H1 (cell line): ENCODE measurements around the gene PRMT3. TPM values are rescaled to one million over a fixed set of nuclear protein-coding genes. Genes with fewer than 3 reads are reported as not detected.

Source experiments
- CTCF ChIA-PET: fragments of 300-600 bp; sonication (Branson Sonifier 250); formaldehyde crosslinking; loops from one replicate; lab custom pipeline; 2021; ENCODE audit not compliant: partially characterized antibody; lab: Charles Lee
- POLR2A ChIA-PET: fragments of 300-600 bp; sonication (Branson Sonifier 250); formaldehyde crosslinking; loops from one replicate; lab custom pipeline; 2021; ENCODE audit warnings: inconsistent platforms; ENCODE audit not compliant: partially characterized antibody; lab: Charles Lee
- DNase-seq, 2 experiments: peaks; one replicate each; pipeline versions ENCODE4 v3.0.0 to v3.0.0-alpha.2; 2010 to 2022; ENCODE audit warnings: low spot score in 2 of 2, low read depth in 1 of 2, mixed read lengths in 1 of 2
- FAIRE-seq: peaks from 2 replicates; lab custom pipeline; 2011; peaks lifted over from hg19 to GRCh38; lab: Jason Lieb, UNC
- H2AFZ ChIP-seq: 2 replicates; pipeline ENCODE4 v1.8.1; 2012; ENCODE audit warnings: low read length, inconsistent platforms
- H2AK5ac ChIP-seq: 2 replicates; pipeline ENCODE4 v1.6.1; 2013; ENCODE audit warnings: low read depth, low read length
- H2BK120ac ChIP-seq: replicated peaks from 2 replicates; pipeline ENCODE3; 2013; ENCODE audit warnings: low read depth, low read length, inconsistent platforms
- H2BK12ac ChIP-seq: 2 replicates; pipeline ENCODE4 v1.6.1; 2013; ENCODE audit warnings: low read depth, low read length
- H2BK15ac ChIP-seq: 2 replicates; pipeline ENCODE4 v1.6.1; 2013; ENCODE audit warnings: low read length
- H2BK20ac ChIP-seq: 2 replicates; pipeline ENCODE4 v1.6.1; 2013; ENCODE audit warnings: low read length
- H2BK5ac ChIP-seq: 2 replicates; pipeline ENCODE4 v1.6.1; 2013; ENCODE audit warnings: low read depth, low read length
- H3K14ac ChIP-seq: 2 replicates; pipeline ENCODE4 v1.6.1; 2013; ENCODE audit warnings: inconsistent platforms; ENCODE audit not compliant: insufficient read length
- H3K18ac ChIP-seq: 2 replicates; pipeline ENCODE4 v1.6.1; 2013; ENCODE audit warnings: low read length; ENCODE audit errors: extremely low read depth
- H3K23ac ChIP-seq: 2 replicates; pipeline ENCODE4 v1.6.1; 2013; ENCODE audit warnings: inconsistent platforms; ENCODE audit not compliant: insufficient read length
- H3K23me2 ChIP-seq: 2 replicates; pipeline ENCODE4 v1.6.1; 2013; ENCODE audit warnings: low read depth, low read length
- H3K27ac ChIP-seq: 2 replicates; pipeline ENCODE4 v1.6.1; 2011; ENCODE audit warnings: low read depth, low read length, inconsistent platforms
- H3K27me3 ChIP-seq, 4 experiments: replicated peaks in 1 of 4; 1 replicate in 1 of 4; 2 replicates in 3 of 4; pipeline versions ENCODE4 v1.6.1 to v1.8.1; 2011 to 2013; ENCODE audit warnings: low read length in 3 of 4, mild to moderate bottlenecking in 3 of 4, inconsistent platforms in 2 of 4, mixed read lengths in 2 of 4, moderate library complexity in 1 of 4; ENCODE audit not compliant: control insufficient read depth in 3 of 4, insufficient read depth in 3 of 4; ENCODE audit errors: extremely low read depth in 1 of 4
- H3K36me3 ChIP-seq, 4 experiments: 2 replicates each; pipeline versions ENCODE4 v1.6.1 to v1.8.1; 2011 to 2013; ENCODE audit warnings: mild to moderate bottlenecking in 4 of 4, low read length in 3 of 4, moderate library complexity in 2 of 4, control low read depth in 1 of 4, inconsistent platforms in 1 of 4; ENCODE audit not compliant: insufficient read depth in 4 of 4, control insufficient read depth in 2 of 4
- H3K4ac ChIP-seq: replicated peaks from 2 replicates; pipeline ENCODE3; 2013; ENCODE audit warnings: low read length, low read depth, mixed read lengths, inconsistent platforms; ENCODE audit not compliant: insufficient read length
- H3K4me1 ChIP-seq, 4 experiments: replicated peaks in 1 of 4; 1 replicate in 1 of 4; 2 replicates in 3 of 4; pipeline versions ENCODE4 v1.6.1 to v1.8.1; 2011 to 2013; ENCODE audit warnings: low read length in 3 of 4, inconsistent platforms in 2 of 4, mixed read lengths in 1 of 4; ENCODE audit not compliant: insufficient read depth in 4 of 4, control insufficient read depth in 3 of 4
- H3K4me2 ChIP-seq, 2 experiments: 2 replicates each; pipeline versions ENCODE4 v1.6.1 to v1.8.1; 2011 to 2013; ENCODE audit warnings: low read depth in 2 of 2, low read length in 2 of 2, control low read depth in 1 of 2, inconsistent platforms in 1 of 2, mild to moderate bottlenecking in 1 of 2; ENCODE audit not compliant: insufficient read depth in 1 of 2
- H3K4me3 ChIP-seq, 4 experiments: fragments of 200-600, 300-600 bp in 1 of 4; sonication (generic), shearing (Covaris generic), sonication (Bioruptor Twin) in 1 of 4; 2 replicates each; pipeline versions ENCODE4 v1.5.1 to v1.8.1; 2011 to 2016; ENCODE audit warnings: low read length in 4 of 4, low read depth in 3 of 4, control low read depth in 2 of 4, inconsistent platforms in 2 of 4, mild to moderate bottlenecking in 2 of 4, mixed read lengths in 1 of 4, moderate library complexity in 1 of 4; ENCODE audit not compliant: insufficient read depth in 2 of 4; ENCODE audit errors: extremely low read depth in 1 of 4
- H3K56ac ChIP-seq: replicated peaks from 2 replicates; pipeline ENCODE3; 2013; ENCODE audit warnings: low read depth, mild to moderate bottlenecking, mixed read lengths, low read length, inconsistent platforms; ENCODE audit not compliant: insufficient read length
- H3K79me1 ChIP-seq: 2 replicates; pipeline ENCODE4 v1.6.1; 2013; ENCODE audit warnings: low read depth, low read length, control low read depth
- H3K79me2 ChIP-seq, 2 experiments: 2 replicates each; pipeline versions ENCODE4 v1.6.1 to v1.8.1; 2012 to 2013; ENCODE audit warnings: low read length in 2 of 2, mild to moderate bottlenecking in 2 of 2, inconsistent platforms in 1 of 2; ENCODE audit not compliant: insufficient read depth in 2 of 2, control insufficient read depth in 1 of 2
- H3K9ac ChIP-seq, 4 experiments: replicated peaks in 1 of 4; 1 replicate in 1 of 4; 2 replicates in 3 of 4; pipeline versions ENCODE4 v1.6.1 to v1.8.1; 2011 to 2013; ENCODE audit warnings: low read depth in 3 of 4, low read length in 3 of 4, control low read depth in 2 of 4, mild to moderate bottlenecking in 2 of 4, moderate library complexity in 2 of 4, inconsistent platforms in 1 of 4; ENCODE audit errors: extremely low read depth in 1 of 4
- H3K9me3 ChIP-seq, 2 experiments: 2 replicates each; pipeline versions ENCODE4 v1.6.1 to v1.8.1; 2012 to 2013; ENCODE audit warnings: mild to moderate bottlenecking in 2 of 2, moderate library complexity in 2 of 2, control low read depth in 1 of 2, inconsistent platforms in 1 of 2, low read depth in 1 of 2, low read length in 1 of 2, mixed read lengths in 1 of 2; ENCODE audit not compliant: insufficient read depth in 2 of 2
- H4K20me1 ChIP-seq, 2 experiments: replicated peaks in 1 of 2; 2 replicates each; pipeline versions ENCODE3 to v1.8.1; 2011 to 2013; ENCODE audit warnings: inconsistent platforms in 2 of 2, low read length in 2 of 2, mild to moderate bottlenecking in 1 of 2; ENCODE audit not compliant: insufficient read depth in 2 of 2, control insufficient read depth in 1 of 2
- H4K5ac ChIP-seq: 2 replicates; pipeline ENCODE4 v1.6.1; 2013; ENCODE audit warnings: low read length, low read depth, mixed read lengths, inconsistent platforms; ENCODE audit not compliant: insufficient read length
- H4K8ac ChIP-seq: 2 replicates; pipeline ENCODE4 v1.8.0; 2013; ENCODE audit warnings: mild to moderate bottlenecking, moderate library complexity, low read length, inconsistent platforms; ENCODE audit not compliant: insufficient read depth; ENCODE audit errors: extremely low read depth
- H4K91ac ChIP-seq: replicated peaks from 2 replicates; pipeline ENCODE3; 2013; ENCODE audit warnings: low read length, mixed read lengths, inconsistent platforms; ENCODE audit not compliant: insufficient read length
- ATF2 ChIP-seq: IDR thresholded peaks from 2 replicates; pipeline ENCODE4 v1.6.1; 2012; ENCODE audit warnings: low read length, inconsistent platforms
- CEBPB ChIP-seq: IDR thresholded peaks from 2 replicates; pipeline ENCODE4 v1.6.1; 2012; ENCODE audit warnings: low read depth, low read length
- CHD1 ChIP-seq: IDR thresholded peaks from 2 replicates; pipeline ENCODE4 v1.6.1; 2012; ENCODE audit warnings: low read depth, low read length, improper control_type of control experiment
- CTCF ChIP-seq, 3 experiments: IDR thresholded peaks; 1 replicate in 2 of 3; 2 replicates in 1 of 3; pipeline versions ENCODE4 v1.5.1 to v1.6.1; 2011; ENCODE audit warnings: low read length in 3 of 3, mild to moderate bottlenecking in 3 of 3, inconsistent platforms in 2 of 3, low read depth in 1 of 3, moderate library complexity in 1 of 3; ENCODE audit not compliant: insufficient read depth in 1 of 3; ENCODE audit errors: control extremely low read depth in 1 of 3
- EGR1 ChIP-seq: IDR thresholded peaks from 2 replicates; pipeline ENCODE4 v1.6.1; 2011; ENCODE audit warnings: low read depth, low read length, borderline replicate concordance
- FOSL1 ChIP-seq: IDR thresholded peaks from 2 replicates; pipeline ENCODE4 v1.6.1; 2011; ENCODE audit warnings: mild to moderate bottlenecking, low read depth, low read length, moderate library complexity; ENCODE audit not compliant: insufficient read depth
- JUND ChIP-seq: IDR thresholded peaks from 2 replicates; pipeline ENCODE4 v1.6.1; 2011; ENCODE audit warnings: mild to moderate bottlenecking, improper control_type of control experiment, low read length
- SIN3A ChIP-seq, 2 experiments: IDR thresholded peaks in 1 of 2; conservative IDR thresholded peaks in 1 of 2; 2 replicates each; pipeline ENCODE4 v1.6.1; 2011 to 2012; ENCODE audit warnings: low read length in 2 of 2, improper control_type of control experiment in 1 of 2, low read depth in 1 of 2, mild to moderate bottlenecking in 1 of 2
- WGBS, 2 experiments: shearing (Covaris generic) in 1 of 2; methylation state at CpG; one replicate each; pipeline versions ENCODE4 v1.1.6 to v1.1.7; 2013 to 2015; ENCODE audit warnings: low lambda C conversion rate in 2 of 2, mixed read lengths in 2 of 2, inconsistent platforms in 1 of 2, low coverage in 1 of 2, missing lambda C conversion rate in 1 of 2; ENCODE audit not compliant: insufficient replicate concordance in 2 of 2, insufficient coverage in 1 of 2, insufficient read length in 1 of 2; ENCODE audit errors: extremely low coverage in 1 of 2, missing lambda C conversion rate in 1 of 2; 5-methylcytosine and 5-hydroxymethylcytosine counted together
- polyA plus RNA-seq, 7 experiments: library from polyadenylated mRNA; depleted of rRNA in 3 of 7; stranded (reverse) in 5 of 7; unstranded in 2 of 7; fragments of >200 nt in 5 of 7; fragments of 200-250 nt in 2 of 7; gene quantifications; 1 replicate in 5 of 7; 2 replicates in 1 of 7; 4 replicates in 1 of 7; pipeline versions ENCODE4 v1.2.1 to v1.2.3, GENCODE V29; 2011 to 2013; ENCODE audit warnings: missing spikeins in 2 of 7, mixed read lengths in 2 of 7
- total RNA-seq: library from RNA; stranded (reverse); fragmentation: NEBNext Ultra II Directional; extraction: Animal tissue kit (Norgen Biotek cat#: 25700); gene quantifications from 2 replicates; pipeline ENCODE4 v1.2.1, GENCODE V29; 2021

Gene PRMT3
- total and polyA plus RNA-seq, 2 of the 8 experiments (the other 6 are each of a cell fraction or from before 2014, with no cell fraction given): 11.2 to 26.5 TPM

GRCh38 chr11:20536365-20536764 lies 148.8 kb downstream of the PRMT3 start:
- no peaks in the 10 kb centered on the region for H3K23me2 ChIP-seq
- DNase-seq: no peak
- no peak overlapping the region for H2BK12ac ChIP-seq
- no peak overlapping the region for H2BK120ac ChIP-seq
- H3K14ac ChIP-seq: no peak overlapping the region
- 94% methylated on average over 3 of the region's 3 CpGs; no CpG with 5 or more reads in 1 of the 2 experiments for WGBS, 2 experiments
- no peak for FAIRE-seq
- H3K56ac ChIP-seq: no peak overlapping the region
- no peaks in the 10 kb centered on the region for H3K36me3 ChIP-seq
- no peak overlapping the region for H2BK20ac ChIP-seq
- no peak overlapping the region for H2AK5ac ChIP-seq
- no peak overlapping the region for H4K91ac ChIP-seq
- peaks cover 0 to 6% of the 10 kb centered on the region in 2 experiments; a peak in 1 of 4 replicates for H3K9me3 ChIP-seq
- no peak overlapping the region for H3K23ac ChIP-seq
- no peak overlapping the region for H3K4me3 ChIP-seq
- 0 out of 7 replicates have a peak, but pooled peaks cover 0 to 4% (median 0%) of the 10 kb centered on the region in 4 experiments for H3K4me1 ChIP-seq
- no peaks in the 10 kb centered on the region for H3K27me3 ChIP-seq
- CTCF ChIA-PET: interaction anchor here (1.3 kb wide), 1 partner anchor 58 kb away, joined by 3 read pairs; no protein-coding TSS in a partner anchor
- H3K4me2 ChIP-seq: no peak overlapping the region
- H2AFZ ChIP-seq: no peak overlapping the region
- no peak overlapping the region for H3K4ac ChIP-seq
- H3K79me1 ChIP-seq: no peaks in the 10 kb centered on the region
- no peak overlapping the region for H2BK5ac ChIP-seq
- no peak overlapping the region for H3K27ac ChIP-seq
- H3K9ac ChIP-seq: no peak overlapping the region
- H3K18ac ChIP-seq: no peak overlapping the region
- TF ChIP-seq CTCF (IDR thresholded peaks at IDR 0.05; ENCODE audit: control extremely low read depth in 1 of 3, insufficient read depth in 1 of 3, low read depth in 1 of 3, low read length in 3 of 3): no peak
- no peak for TF ChIP-seq CHD1
- no peak for TF ChIP-seq ATF2
- TF ChIP-seq SIN3A (conservative IDR thresholded peaks at IDR 0.05 in 1 of 2, IDR thresholded peaks at IDR 0.05 in 1 of 2; ENCODE audit: low read depth in 1 of 2, low read length in 2 of 2): no peak
- TF ChIP-seq FOSL1: no peak
- no peak for TF ChIP-seq EGR1
- TF ChIP-seq CEBPB: no peak
- no peak for TF ChIP-seq JUND
- TF ChIP-seq, all 59 proteins: peak for 0
- Histone ChIP-seq H4K8ac (no peak overlapping the region), H4K20me1 (no peaks in the 10 kb centered on the region), H2BK15ac (no peak overlapping the region), H3K79me2 (no peaks in the 10 kb centered on the region), H4K5ac (no peak overlapping the region)
- POLR2A ChIA-PET: interaction anchor here (0.7 kb wide), 1 partner anchor 238 kb away, joined by 4 read pairs; no protein-coding TSS in a partner anchor
